Measurements from ENCODE around the gene PPP2R2B.
A peak's percentile ranks its signal among the peaks of the same experiment; 100 is the strongest.

The PPP2R2B gene

GRCh38 chr5:146884066-146884626 is 5.6 kb upstream of the PPP2R2B start:
- no peak for DNase-seq

GRCh38 chr5:146883511-146883910 is 5.0 kb upstream of the PPP2R2B start:
- no peak for DNase-seq

GRCh38 chr5:146880966-146881365 is 2.4 kb upstream of the PPP2R2B start:
- DNase-seq = no peak

- DNase-seq = peak; percentile 11
Measured at GRCh38 chr5:146877783-146878475, 628 bp downstream of the PPP2R2B start.

GRCh38 chr5:146877178-146877681 is 1.3 kb downstream of the PPP2R2B start:
- no peak for DNase-seq

GRCh38 chr5:146873186-146873917 is 5.2 kb downstream of the PPP2R2B start:
- DNase-seq = no peak

- DNase-seq = no peak
Measured at GRCh38 chr5:146872188-146872587, 6.4 kb downstream of the PPP2R2B start.

GRCh38 chr5:146867996-146868708 is 10.4 kb downstream of the PPP2R2B start:
- no peak for DNase-seq

- no peak for DNase-seq
Measured at GRCh38 chr5:146866263-146866662, 12.3 kb downstream of the PPP2R2B start.

GRCh38 chr5:146862641-146863040 is 15.9 kb downstream of the PPP2R2B start:
- no peak for DNase-seq

- no peak for DNase-seq
Measured at GRCh38 chr5:146860213-146860893, 18.2 kb downstream of the PPP2R2B start.

GRCh38 chr5:146852089-146852488 is 26.5 kb downstream of the PPP2R2B start:
- no peak for DNase-seq

GRCh38 chr5:146851133-146851532 is 27.4 kb downstream of the PPP2R2B start:
- DNase-seq = no peak

GRCh38 chr5:146849694-146850303 is 28.8 kb downstream of the PPP2R2B start:
- DNase-seq = no peak

GRCh38 chr5:146848133-146848532 is 30.4 kb downstream of the PPP2R2B start:
- DNase-seq = no peak

- no peak for DNase-seq
Measured at GRCh38 chr5:146840016-146840415, 38.5 kb downstream of the PPP2R2B start.

- DNase-seq = no peak
Measured at GRCh38 chr5:146836226-146836842, 42.2 kb downstream of the PPP2R2B start.

- no peak for DNase-seq
Measured at GRCh38 chr5:146832985-146833732, 45.4 kb downstream of the PPP2R2B start.

GRCh38 chr5:146828385-146828784 is 50.2 kb downstream of the PPP2R2B start:
- DNase-seq = no peak

- DNase-seq = no peak
Measured at GRCh38 chr5:146827901-146828300, 50.7 kb downstream of the PPP2R2B start.

GRCh38 chr5:146825033-146825432 is 53.5 kb downstream of the PPP2R2B start:
- no peak for DNase-seq
